GM19467 (cell line): ENCODE data around the gene BCAS3.

ENCODE experiments used
- ATAC-seq: cut with Tn5 transposase; IDR thresholded peaks from one replicate; pipeline ENCODE4 v1.9.1; 2021; ENCODE audit warnings: mild to moderate bottlenecking, moderate library complexity; ENCODE audit not compliant: unreplicated experiment

Gene BCAS3

GRCh38 chr17:61413661-61414126, 736.0 kb downstream of the BCAS3 start:
- ATAC-seq: no peak

GRCh38 chr17:61414141-61414935, 736.7 kb downstream of the BCAS3 start:
- ATAC-seq: no peak

GRCh38 chr17:61414936-61415251, 737.2 kb downstream of the BCAS3 start:
- ATAC-seq: no peak

- no peak for ATAC-seq
Observed at GRCh38 chr17:61415374-61416210, 737.9 kb downstream of the BCAS3 start.

- no peak for ATAC-seq
Observed at GRCh38 chr17:61416211-61416539, 738.5 kb downstream of the BCAS3 start.

GRCh38 chr17:61416540-61417363, 739.1 kb downstream of the BCAS3 start:
- ATAC-seq: peak; percentile 45

- no peak for ATAC-seq
Observed at GRCh38 chr17:61418449-61418848, 740.8 kb downstream of the BCAS3 start.

- no peak for ATAC-seq
Observed at GRCh38 chr17:61419496-61420046, 741.9 kb downstream of the BCAS3 start.

GRCh38 chr17:61420052-61420451, 742.4 kb downstream of the BCAS3 start:
- ATAC-seq: no peak

GRCh38 chr17:61420745-61421398, 743.2 kb downstream of the BCAS3 start:
- no peak for ATAC-seq

- no peak for ATAC-seq
Observed at GRCh38 chr17:61421460-61421859, 743.8 kb downstream of the BCAS3 start.

- no peak for ATAC-seq
Observed at GRCh38 chr17:61422116-61422799, 744.6 kb downstream of the BCAS3 start.

- ATAC-seq: no peak
Observed at GRCh38 chr17:61422869-61423268, 745.2 kb downstream of the BCAS3 start.

GRCh38 chr17:61423967-61424649, 746.5 kb downstream of the BCAS3 start:
- no peak for ATAC-seq

GRCh38 chr17:61425682-61426481, 748.2 kb downstream of the BCAS3 start:
- no peak for ATAC-seq

- ATAC-seq: no peak
Observed at GRCh38 chr17:61426482-61427304, 749.0 kb downstream of the BCAS3 start.

GRCh38 chr17:61427567-61427966, 749.9 kb downstream of the BCAS3 start:
- no peak for ATAC-seq

- ATAC-seq: no peak
Observed at GRCh38 chr17:61429274-61429673, 751.6 kb downstream of the BCAS3 start.
